Caco-2 (cell line): ENCODE data around the gene ADAM23. TPM values are rescaled to one million over a fixed set of nuclear protein-coding genes. Genes with fewer than 3 reads are reported as not detected.

ENCODE experiments used
- BruUV-seq: library from RNA; stranded (reverse); fragments of 400-500 nt; replicated peaks from 2 replicates; lab custom pipeline; 2021; lab: Mats Ljungman, UMichigan
- CTCF ChIA-PET: fragments of 300-600 bp; sonication (Branson Sonifier 250); formaldehyde crosslinking; loops from one replicate; lab custom pipeline; 2022; ENCODE audit warnings: antibody characterized with exemption; lab: Charles Lee
- POLR2A ChIA-PET: fragments of 300-600 bp; sonication (Branson Sonifier 250); formaldehyde crosslinking; loops from one replicate; lab custom pipeline; 2022; ENCODE audit warnings: antibody characterized with exemption; lab: Charles Lee
- DNase-seq, 2 experiments: peaks; one replicate each; pipeline versions ENCODE4 v3.0.0 to v3.0.0-alpha.2; 2020 to 2022
- H3K27me3 ChIP-seq: replicated peaks from 2 replicates; pipeline ENCODE4 v1.6.0; 2011; ENCODE audit warnings: low read length; ENCODE audit not compliant: control insufficient read depth, insufficient read depth
- H3K36me3 ChIP-seq: 2 replicates; pipeline ENCODE4 v1.5.1; 2011; ENCODE audit warnings: low read length; ENCODE audit not compliant: control insufficient read depth, insufficient read depth
- H3K4me1 ChIP-seq: fragments of 250-450 bp; sonication (Bioruptor Pico); 2 replicates; pipeline ENCODE4 v1.5.1; 2020; ENCODE audit warnings: mild to moderate bottlenecking
- H3K4me3 ChIP-seq: 2 replicates; pipeline ENCODE4 v1.5.1; 2011; ENCODE audit warnings: low read depth, mild to moderate bottlenecking, control low read depth, low read length
- H3K9me3 ChIP-seq: fragments of 250-450 bp; sonication (Bioruptor Pico); 2 replicates; pipeline ENCODE4 v1.5.1; 2020; ENCODE audit warnings: mild to moderate bottlenecking, moderate library complexity
- H3K27ac Mint-ChIP-seq: one replicate; pipeline ENCODE4 v1.8.0; 2022; ENCODE audit warnings: mixed read lengths; ENCODE audit not compliant: unreplicated experiment
- H3K27me3 Mint-ChIP-seq: one replicate; pipeline ENCODE4 v1.8.0; 2022; ENCODE audit warnings: mixed read lengths; ENCODE audit not compliant: insufficient read depth, unreplicated experiment
- H3K36me3 Mint-ChIP-seq: one replicate; pipeline ENCODE4 v1.8.0; 2022; ENCODE audit warnings: mild to moderate bottlenecking, mixed read lengths; ENCODE audit not compliant: insufficient read depth, unreplicated experiment
- H3K4me1 Mint-ChIP-seq: one replicate; pipeline ENCODE4 v1.8.0; 2022; ENCODE audit warnings: low read depth, mixed read lengths; ENCODE audit not compliant: unreplicated experiment
- H3K4me3 Mint-ChIP-seq: one replicate; pipeline ENCODE4 v1.8.0; 2022; ENCODE audit warnings: mild to moderate bottlenecking, moderate library complexity, mixed read lengths; ENCODE audit not compliant: unreplicated experiment
- H3K9me3 Mint-ChIP-seq: one replicate; pipeline ENCODE4 v1.8.0; 2022; ENCODE audit warnings: mixed read lengths; ENCODE audit not compliant: unreplicated experiment
- CTCF ChIP-seq, 2 experiments: fragments of 200-600 bp in 1 of 2; IDR thresholded peaks; 1 replicate in 1 of 2; 2 replicates in 1 of 2; pipeline versions ENCODE4 v1.5.1 to v1.8.0; 2011 to 2022; ENCODE audit warnings: antibody characterized with exemption in 1 of 2, control low read depth in 1 of 2, inconsistent platforms in 1 of 2, low read depth in 1 of 2, low read length in 1 of 2, mild to moderate bottlenecking in 1 of 2, moderate library complexity in 1 of 2; ENCODE audit not compliant: insufficient read depth in 1 of 2, severe bottlenecking in 1 of 2, unreplicated experiment in 1 of 2
- intact Hi-C: fragments of 100-400 bp; cut with micrococcal nuclease; formaldehyde crosslinking; loops from one replicate; pipeline ENCODE4 v1.10.0; 2022; ENCODE audit not compliant: unreplicated experiment
- total RNA-seq: library from RNA; stranded (reverse); gene quantifications from 2 replicates; pipeline ENCODE4 v1.2.3, GENCODE V29; 2022

Gene ADAM23
- total RNA-seq, 1 experiment from 2014 or later = 55.1 TPM

- CTCF ChIA-PET = no interaction called here
- peaks cover 4% of the 10 kb centered on the region for H3K36me3 Mint-ChIP-seq
- H3K9me3 Mint-ChIP-seq = no peaks in the 10 kb centered on the region
- no peak for DNase-seq
- Histone ChIP-seq H3K9me3 (no peaks in the 10 kb centered on the region), H3K27me3 (no peaks in the 10 kb centered on the region), H3K4me3 (no peak overlapping the region), H3K4me1 (no peaks in the 10 kb centered on the region), H3K36me3 (no peaks in the 10 kb centered on the region)
- no peaks in the 10 kb centered on the region for H3K4me1 Mint-ChIP-seq
- TF ChIP-seq CTCF (IDR thresholded peaks at IDR 0.05; ENCODE audit: insufficient read depth in 1 of 2, low read depth in 1 of 2, low read length in 1 of 2, severe bottlenecking in 1 of 2, unreplicated experiment in 1 of 2) = no peak
- POLR2A ChIA-PET = no interaction called here
- intact Hi-C loops = no loop called here
- no TSS peak for BruUV-seq
- H3K4me3 Mint-ChIP-seq = no peak overlapping the region
- no peak overlapping the region for H3K27ac Mint-ChIP-seq
- H3K27me3 Mint-ChIP-seq = no peaks in the 10 kb centered on the region
Observed at GRCh38 chr2:206418968-206419367, 24.4 kb upstream of the ADAM23 start.

- no peak overlapping the region for H3K4me3 Mint-ChIP-seq
- no peaks in the 10 kb centered on the region for H3K27me3 Mint-ChIP-seq
- Histone ChIP-seq H3K36me3 (no peaks in the 10 kb centered on the region), H3K9me3 (no peaks in the 10 kb centered on the region), H3K4me1 (no peaks in the 10 kb centered on the region), H3K4me3 (no peak overlapping the region), H3K27me3 (no peaks in the 10 kb centered on the region)
- no peaks in the 10 kb centered on the region for H3K4me1 Mint-ChIP-seq
- POLR2A ChIA-PET = no interaction called here
- peaks cover 4% of the 10 kb centered on the region for H3K36me3 Mint-ChIP-seq
- no TSS peak for BruUV-seq
- intact Hi-C loops = no loop called here
- DNase-seq = no peak
- H3K9me3 Mint-ChIP-seq = no peaks in the 10 kb centered on the region
- no peak for TF ChIP-seq CTCF (IDR thresholded peaks at IDR 0.05; ENCODE audit: insufficient read depth in 1 of 2, low read depth in 1 of 2, low read length in 1 of 2, severe bottlenecking in 1 of 2, unreplicated experiment in 1 of 2)
- no peak overlapping the region for H3K27ac Mint-ChIP-seq
- CTCF ChIA-PET = no interaction called here
Observed at GRCh38 chr2:206420721-206421120, 22.6 kb upstream of the ADAM23 start.

GRCh38 chr2:206422493-206422892, 20.8 kb upstream of the ADAM23 start:
- no peak for DNase-seq
- Histone ChIP-seq H3K9me3 (no peaks in the 10 kb centered on the region), H3K4me1 (no peaks in the 10 kb centered on the region), H3K27me3 (no peaks in the 10 kb centered on the region), H3K4me3 (no peak overlapping the region), H3K36me3 (no peaks in the 10 kb centered on the region)
- Mint-ChIP-seq H3K36me3 (peaks cover 4% of the 10 kb centered on the region), H3K4me1 (no peaks in the 10 kb centered on the region), H3K9me3 (no peaks in the 10 kb centered on the region), H3K4me3 (no peak overlapping the region), H3K27me3 (no peaks in the 10 kb centered on the region), H3K27ac (no peak overlapping the region)
- CTCF ChIA-PET = no interaction called here
- BruUV-seq = no TSS peak
- POLR2A ChIA-PET = no interaction called here
- intact Hi-C loops = no loop called here
- TF ChIP-seq CTCF (IDR thresholded peaks at IDR 0.05; ENCODE audit: insufficient read depth in 1 of 2, low read depth in 1 of 2, low read length in 1 of 2, severe bottlenecking in 1 of 2, unreplicated experiment in 1 of 2) = no peak
